Psoas muscle (tissue), 8 donors: ENCODE data around the gene NOD2. TPM values are rescaled to one million over a fixed set of nuclear protein-coding genes. Genes with fewer than 3 reads are reported as not detected.

Experiments used
- ATAC-seq, 4 donors: fragments of 200-7000 bp; cut with Tn5 transposase; one replicate each; pipeline ENCODE4 v1.9.1; 2020; ENCODE audit warnings: moderate library complexity in 3 of 4, mild to moderate bottlenecking in 2 of 4
- DNase-seq, 2 donors: peaks; one replicate each; pipeline ENCODE4 v3.0.0-alpha.2; 2020
- H3K27ac ChIP-seq: fragments of 200-600 bp; one replicate; pipeline ENCODE4 v1.8.0; 2022
- H3K27me3 ChIP-seq, 3 donors: fragments of 200-600 bp in 1 of 3; one replicate each; pipeline versions ENCODE4 v1.6.1 to v1.8.0; 2013 to 2022; ENCODE audit warnings: low read length in 2 of 3, mild to moderate bottlenecking in 2 of 3, moderate library complexity in 1 of 3; ENCODE audit not compliant: insufficient read depth in 3 of 3
- H3K36me3 ChIP-seq, 2 donors: fragments of 200-600 bp in 1 of 2; one replicate each; pipeline versions ENCODE4 v1.6.1 to v1.8.0; 2013 to 2022; ENCODE audit warnings: low read depth in 1 of 2, mild to moderate bottlenecking in 1 of 2, moderate library complexity in 1 of 2; ENCODE audit not compliant: insufficient read depth in 1 of 2
- H3K4me1 ChIP-seq: fragments of 200-600 bp; one replicate; pipeline ENCODE4 v1.8.0; 2022
- H3K4me3 ChIP-seq: fragments of 200-600 bp; one replicate; pipeline ENCODE4 v1.8.0; 2022; ENCODE audit warnings: mild to moderate bottlenecking
- H3K9me3 ChIP-seq: fragments of 200-600 bp; one replicate; pipeline ENCODE4 v1.8.0; 2022
- CTCF ChIP-seq: fragments of 200-600 bp; IDR thresholded peaks from one replicate; pipeline ENCODE4 v1.8.0; 2022; ENCODE audit warnings: antibody characterized with exemption
- WGBS, 3 donors: extraction: QIAGEN DNeasy Blood & Tissue Kit; methylation state at CpG; one replicate each; pipeline versions ENCODE4 v1.1.6 to v1.1.7; 2013; 5-methylcytosine and 5-hydroxymethylcytosine counted together
- intact Hi-C, 2 donors: fragments of 100-400 bp; cut with DNase I; formaldehyde crosslinking; loops; one replicate each; pipeline versions ENCODE4 v1.11.0 to v1.14.2; 2022
- long read RNA-seq, 2 donors: library from polyadenylated mRNA; unstranded; transcript quantifications; one replicate each; pipeline ENCODE4 v2.0.0, GENCODE V29; 2021
- polyA plus RNA-seq, 3 donors: library from polyadenylated mRNA; stranded (reverse); fragments of 200-250 nt; gene quantifications; one replicate each; pipeline ENCODE4 v1.2.3, GENCODE V29; 2013
- total RNA-seq, 4 donors: library from RNA; stranded (reverse); fragmentation: NEBNext Ultra II Directional in 2 of 4; extraction: Animal tissue kit (Norgen Biotek cat#: 25700) in 2 of 4; gene quantifications; one replicate each; pipeline versions ENCODE4 v1.2.1 to v1.2.4, GENCODE V29; 2021 to 2023
- donor health status: healthy with polysubstance abuse.
- donor health status: DM: no; HTN: no; CAD: no; lungs with moderate emphysema.
- donor health status: Bipolar disorder and iron deficiency.
- donor health status: healthy.
- donor health status: DM: yes; HTN: yes; CAD: no.
- donor health status: DM: no; HTN: no; CAD: no.
- donor health status: DM: no; HTN: no; CAD: no.
- donor health status: DM: yes; HTN: yes; CAD: no.

Gene NOD2
- under 1 TPM; 0.21 to 0.74 (median 0.42) TPM for total RNA-seq
- under 1 TPM; 0.07 to 0.25 (median 0.21) TPM for polyA plus RNA-seq
- long read RNA-seq, donor 1, partial matches to known transcripts = 0 of 1 reads
- long read RNA-seq, donor 1, other reads (novel, unspliced or antisense) = 0 of 1 reads
- long read RNA-seq, donor 2 = 0 reads

DNA sequence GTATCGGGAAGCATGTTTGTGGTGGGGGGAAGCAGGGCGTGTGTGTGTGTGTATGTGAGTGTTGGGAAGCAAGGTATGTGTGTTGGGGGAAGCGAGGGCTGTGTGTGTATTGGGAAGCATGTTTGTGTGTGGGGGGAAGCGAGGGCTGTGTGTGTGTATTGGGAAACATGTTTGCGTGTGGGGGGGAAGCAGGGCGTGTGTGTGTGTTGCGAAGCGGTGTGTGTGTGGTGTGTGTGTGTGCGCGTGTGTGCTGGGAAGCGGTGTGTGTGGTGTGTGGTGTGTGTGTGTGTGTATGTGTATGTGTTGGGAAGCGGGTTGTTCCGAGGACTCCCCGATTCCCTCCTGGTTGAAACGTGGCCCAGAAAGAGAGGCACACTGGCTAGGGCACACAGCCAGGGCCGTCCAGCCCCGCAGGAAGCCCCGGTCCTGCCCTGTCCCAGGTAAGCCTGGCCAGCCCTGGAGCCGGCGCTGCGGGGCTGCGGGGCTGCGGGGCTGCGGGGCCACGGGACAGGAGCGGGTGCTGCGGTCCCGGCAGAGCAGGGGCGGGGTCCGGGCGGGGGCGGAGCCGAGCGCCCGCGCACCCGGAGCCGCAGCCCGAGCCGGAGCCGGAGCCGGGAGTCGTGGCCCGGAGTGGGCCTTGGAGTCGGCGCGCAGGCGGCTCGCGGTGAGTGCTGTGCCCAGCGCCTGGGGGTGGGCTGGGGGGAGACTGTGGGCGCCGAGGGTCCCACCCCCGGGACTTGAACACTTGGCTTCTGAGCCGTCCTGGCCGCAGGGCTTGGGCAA, at the start of gene NOD2:
TSS of gene NOD2 (plus strand) at position 608 of the 783 bp plus-strand sequence. CDS start 5,890 bp downstream, outside the sequence.
- WGBS, 3 donors = 18 to 32% (median 25%) methylated on average over 28 to 56 of the region's 56 CpGs

DNA sequence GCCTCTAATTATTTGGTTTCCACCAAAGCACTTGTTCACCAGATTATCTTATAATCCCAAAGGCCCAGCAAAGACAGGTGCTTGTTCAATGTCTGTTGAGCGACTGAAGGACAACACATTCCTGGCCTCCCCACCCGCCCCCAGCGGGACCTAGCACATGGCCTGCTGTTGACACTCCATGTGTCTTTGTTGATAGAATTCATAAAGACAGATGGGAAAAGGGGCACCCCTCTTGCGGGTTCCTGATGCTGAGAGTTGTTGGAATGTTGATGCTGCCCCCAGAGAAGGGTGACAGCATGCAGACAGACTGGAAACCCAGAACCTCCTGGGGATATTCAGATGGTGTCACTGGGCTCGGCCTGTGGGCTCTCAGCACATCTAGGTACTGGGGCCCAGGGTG, 49.2 kb upstream of the NOD2 start:
- Histone ChIP-seq H3K4me3 (no peak overlapping the region), H3K27ac (no peak overlapping the region), H3K9me3 (no peaks in the 10 kb centered on the region), H3K36me3 (no peaks in the 10 kb centered on the region), H3K27me3 (peaks cover 0 to 2% (median 0%) of the 10 kb centered on the region in 3 donors), H3K4me1 (no peaks in the 10 kb centered on the region)
- no peak for TF ChIP-seq CTCF
- 87 to 90% (median 89%) methylated on average over 5 of the region's 5 CpGs for WGBS, 3 donors
- no peak for ATAC-seq
- no peak for DNase-seq
- intact Hi-C loops = no loop called here

More for the DNA sequence above, at the start of gene NOD2:
- H3K4me3 ChIP-seq = peak within 1 kb of the TSS; percentile 65
- no peak for DNase-seq
- ATAC-seq = peak in 2 of 4 donors; percentile 23 to 37
- TF ChIP-seq CTCF = no peak
- no peak within 1 kb of the TSS for H3K27ac ChIP-seq
- H3K4me1 ChIP-seq = peaks cover 14% of the 10 kb centered on the region
- no peaks in the 10 kb centered on the region for H3K9me3 ChIP-seq
- intact Hi-C loops = loop anchor here in 1 of 2 donors (10.0 kb wide), 1 partner anchor 112 kb away; no protein-coding TSS in a partner anchor
- no peaks in the 10 kb centered on the region for H3K27me3 ChIP-seq
- H3K36me3 ChIP-seq = no peaks in the 10 kb centered on the region

DNA sequence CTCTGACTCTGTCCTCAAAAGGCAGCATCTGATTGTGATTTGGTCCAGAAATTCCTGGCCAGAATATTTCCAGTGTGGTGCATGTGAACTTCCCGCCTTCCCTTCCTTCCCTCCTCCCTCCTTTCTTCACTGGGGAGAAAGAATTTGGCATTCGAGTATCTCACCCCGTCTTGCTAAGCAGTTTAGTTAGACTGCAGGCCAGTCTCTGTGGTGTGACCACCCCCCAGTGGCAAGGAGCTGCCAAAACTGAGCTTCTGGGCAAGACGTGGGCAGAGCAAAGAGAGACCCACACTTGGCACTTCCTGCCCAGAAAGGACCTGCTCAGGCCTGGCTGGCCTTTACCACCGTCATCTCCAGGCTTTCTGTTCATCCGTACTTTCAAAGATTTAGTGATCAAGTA, 48.7 kb upstream of the NOD2 start:
- H3K36me3 ChIP-seq = no peaks in the 10 kb centered on the region
- intact Hi-C loops = no loop called here
- DNase-seq = no peak
- no peak overlapping the region for H3K27ac ChIP-seq
- no peak overlapping the region for H3K4me3 ChIP-seq
- no peak for ATAC-seq
- TF ChIP-seq CTCF = no peak
- H3K9me3 ChIP-seq = no peaks in the 10 kb centered on the region
- H3K27me3 ChIP-seq = peaks cover 0 to 2% (median 0%) of the 10 kb centered on the region in 3 donors
- no peaks in the 10 kb centered on the region for H3K4me1 ChIP-seq
- WGBS, 3 donors = 39 to 45% (median 45%) methylated on average over 6 of the region's 6 CpGs

DNA sequence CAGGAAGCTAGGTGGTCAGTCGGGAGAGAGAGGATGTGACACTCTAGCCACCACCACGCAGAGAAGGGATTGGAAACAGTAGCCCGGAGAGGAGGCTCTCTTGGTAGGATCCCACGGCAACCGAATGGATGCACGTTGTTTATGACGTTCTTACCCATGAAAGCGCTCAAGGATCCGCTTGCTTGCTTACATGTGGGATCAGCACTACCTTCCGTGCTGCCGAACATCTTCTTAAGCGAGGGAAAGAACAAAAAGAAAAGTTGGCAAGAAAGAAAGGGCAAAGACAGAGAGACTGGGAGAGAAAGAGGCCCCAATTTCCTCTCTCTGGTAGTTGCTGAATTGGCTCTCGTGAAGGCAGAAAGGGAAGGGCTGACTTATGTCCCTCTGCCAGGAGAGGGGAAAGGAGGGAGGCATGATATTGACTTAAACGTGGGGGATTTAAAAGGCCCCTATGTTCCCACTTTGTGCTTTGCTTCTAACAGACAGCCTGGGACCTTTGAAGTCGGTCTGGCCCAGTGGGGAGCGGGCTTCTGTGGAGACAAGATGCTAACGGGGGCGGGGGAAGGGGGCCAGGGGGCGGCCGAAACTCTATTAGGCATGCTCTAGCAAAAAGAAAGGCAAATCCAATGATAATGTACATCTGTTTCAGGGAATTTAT, 47.7 kb upstream of the NOD2 start:
- 72 to 74% (median 72%) methylated on average over 20 of the region's 20 CpGs for WGBS, 3 donors

More for the DNA sequence above, 47.7 kb upstream of the NOD2 start:
- ATAC-seq = no peak
- Histone ChIP-seq H3K4me3 (no peak overlapping the region), H3K27me3 (peaks cover 0 to 2% (median 0%) of the 10 kb centered on the region in 3 donors), H3K27ac (no peak overlapping the region), H3K36me3 (no peaks in the 10 kb centered on the region), H3K9me3 (no peaks in the 10 kb centered on the region), H3K4me1 (no peaks in the 10 kb centered on the region)
- intact Hi-C loops = no loop called here
- TF ChIP-seq CTCF = no peak
- no peak for DNase-seq
